ENCODE data around the gene TASOR2. TPM values are rescaled to one million over a fixed set of nuclear protein-coding genes. Genes with fewer than 3 reads are reported as not detected.

The TASOR2 gene
- total and polyA plus RNA-seq, 9 of the 15 experiments (the other 6 are each of a cell fraction or from before 2014, with no cell fraction given): 12.7 to 75.3 (median 52.3) TPM

GRCh38 chr10:5666008-5666840 is 18.4 kb upstream of the TASOR2 start, which contains the start of gene ASB13:
ASB13 (minus strand) TSS chr10:5666595; CDS start chr10:5666551, 44 bp downstream.
- H3K9me3 ChIP-seq (replicated peaks; ENCODE audit: control insufficient read depth, insufficient read depth, low read depth, low read length): no peaks in the 10 kb centered on the region
- H2AFZ ChIP-seq (ENCODE audit: low read depth, low read length): peak within 1 kb of the TSS; percentile 94
- FAIRE-seq (no peak), DNase-seq (ENCODE audit: extremely low read depth in 1 of 4, low spot score in 3 of 4) (peak; percentile 81 to 85 (median 84)), ATAC-seq (peak; percentile 96)
- H3K27me3 ChIP-seq (ENCODE audit: control insufficient read depth in 2 of 2, insufficient read depth in 2 of 2, low read length in 2 of 2): no peaks in the 10 kb centered on the region; a peak in 1 of 5 replicates
- H3K9ac ChIP-seq (ENCODE audit: insufficient read depth in 1 of 2, low read depth in 2 of 2, low read length in 2 of 2): peak within 1 kb of the TSS; percentile 67 to 96
- no peaks in the 10 kb centered on the region for H3K36me3 ChIP-seq (ENCODE audit: control insufficient read depth, insufficient read depth, low read length)
- peaks cover 17% of the 10 kb centered on the region; the same call in 2 of the 3 replicates for H3K79me2 ChIP-seq (ENCODE audit: control insufficient read depth, insufficient read depth, low read length)
- in situ Hi-C loops (cut with MboI): no loop called here
- ChIA-PET POLR2A (interaction anchor here (0.7 kb wide), 1 partner anchor 991 kb away, joined by 4 read pairs; no protein-coding TSS in a partner anchor), CTCF (ENCODE audit: low intra/inter-chr PET ratio) (no interaction called here)
- peak within 1 kb of the TSS; percentile 81 for H3K4me3 ChIP-seq
- BruUV-seq (replicated peaks): no TSS peak
- H4K20me1 ChIP-seq (replicated peaks; ENCODE audit: control insufficient read depth, insufficient read depth, low read length): peaks cover 7% of the 10 kb centered on the region; the same call in 1 of the 2 replicates
- peak within 1 kb of the TSS; percentile 69; the same call in 2 of the 3 replicates for H3K27ac ChIP-seq (ENCODE audit: extremely low read depth, low read depth, low read length)
- no peaks in the 10 kb centered on the region for H3K9me1 ChIP-seq (ENCODE audit: control insufficient read depth, insufficient read depth, low read length)
- peaks cover 5 to 12% of the 10 kb centered on the region in 2 experiments; a peak in 4 of 5 replicates for H3K4me1 ChIP-seq (replicated peaks in 1 of 2; ENCODE audit: control insufficient read depth in 2 of 2, insufficient read depth in 2 of 2, low read length in 2 of 2)
- WGBS (ENCODE audit: insufficient coverage, low coverage, missing lambda C conversion rate): 1% methylated on average over 59 of the region's 112 CpGs
- intact Hi-C loops (cut with micrococcal nuclease): no loop called here
- H3K4me2 ChIP-seq (ENCODE audit: insufficient read depth, low read length): peak within 1 kb of the TSS; percentile 100
- peak; percentile 61 for TF ChIP-seq RB1 (IDR thresholded peaks at IDR 0.05; ENCODE audit: low read depth)
- TF ChIP-seq PML (IDR thresholded peaks at IDR 0.05; ENCODE audit: low read length): no peak
- no peak for TF ChIP-seq NCOA4 (IDR thresholded peaks at IDR 0.05; ENCODE audit: partially characterized antibody)
- peak; percentile 16; the same call in 1 of the 2 replicates for TF ChIP-seq MTA3 (IDR thresholded peaks at IDR 0.05; ENCODE audit: borderline replicate concordance)
- no peak for TF ChIP-seq KAT7 (CRISPR knock-in tag; IDR thresholded peaks at IDR 0.05; ENCODE audit: borderline replicate concordance)
- no peak for TF ChIP-seq BCOR (IDR thresholded peaks at IDR 0.05)
- TF ChIP-seq TOE1 (IDR thresholded peaks at IDR 0.05; ENCODE audit: borderline replicate concordance): no peak
- TF ChIP-seq TOE1 (CRISPR knock-in tag; IDR thresholded peaks at IDR 0.05; ENCODE audit: borderline replicate concordance, low read depth): peak; percentile 63; the same call in 1 of the 2 replicates
- TF ChIP-seq IFI16 (CRISPR knock-in tag; IDR thresholded peaks at IDR 0.05): no peak
- no peak for TF ChIP-seq ZBTB26 (CRISPR knock-in tag; IDR thresholded peaks at IDR 0.05)
- TF ChIP-seq CCNT2 (IDR thresholded peaks at IDR 0.05; ENCODE audit: borderline replicate concordance, extremely low read depth, insufficient read length, low read depth, low read length): peak; percentile 55
- TF ChIP-seq TFAM (CRISPR knock-in tag; conservative IDR thresholded peaks at IDR 0.05): no peak
- TF ChIP-seq ZNF778 (CRISPR knock-in tag; IDR thresholded peaks at IDR 0.05): no peak
- no peak for TF ChIP-seq ZNF780A (CRISPR knock-in tag; IDR thresholded peaks at IDR 0.05)
- TF ChIP-seq SP2 (IDR thresholded peaks at IDR 0.05; ENCODE audit: extremely low read depth, low read depth, low read length, poor library complexity, severe bottlenecking): no peak
- no peak for TF ChIP-seq PURB (CRISPR knock-in tag; IDR thresholded peaks at IDR 0.05; ENCODE audit: low read depth)
- no peak for TF ChIP-seq ATF2 (CRISPR knock-in tag; IDR thresholded peaks at IDR 0.05)
- no peak for TF ChIP-seq PRMT5 (CRISPR knock-in tag; IDR thresholded peaks at IDR 0.05)
- no peak for TF ChIP-seq ZNF830 (CRISPR knock-in tag; IDR thresholded peaks at IDR 0.05)
- TF ChIP-seq ZNF785 (CRISPR knock-in tag; IDR thresholded peaks at IDR 0.05): no peak
- TF ChIP-seq KDM4B (IDR thresholded peaks at IDR 0.05; ENCODE audit: borderline replicate concordance in 2 of 2, low read depth in 1 of 2): no peak
- TF ChIP-seq PHB2 (IDR thresholded peaks at IDR 0.05; ENCODE audit: low read depth): no peak

Measured in K562 (cell line).